ENCODE results near the gene CDC42BPB. TPM values are rescaled to one million over a fixed set of nuclear protein-coding genes. Genes with fewer than 3 reads are reported as not detected.
A peak's percentile ranks its signal among the peaks of the same experiment; 100 is the strongest.

CDC42BPB gene
- total RNA-seq, 1 donor from 2014 or later, result 147 TPM

DNA sequence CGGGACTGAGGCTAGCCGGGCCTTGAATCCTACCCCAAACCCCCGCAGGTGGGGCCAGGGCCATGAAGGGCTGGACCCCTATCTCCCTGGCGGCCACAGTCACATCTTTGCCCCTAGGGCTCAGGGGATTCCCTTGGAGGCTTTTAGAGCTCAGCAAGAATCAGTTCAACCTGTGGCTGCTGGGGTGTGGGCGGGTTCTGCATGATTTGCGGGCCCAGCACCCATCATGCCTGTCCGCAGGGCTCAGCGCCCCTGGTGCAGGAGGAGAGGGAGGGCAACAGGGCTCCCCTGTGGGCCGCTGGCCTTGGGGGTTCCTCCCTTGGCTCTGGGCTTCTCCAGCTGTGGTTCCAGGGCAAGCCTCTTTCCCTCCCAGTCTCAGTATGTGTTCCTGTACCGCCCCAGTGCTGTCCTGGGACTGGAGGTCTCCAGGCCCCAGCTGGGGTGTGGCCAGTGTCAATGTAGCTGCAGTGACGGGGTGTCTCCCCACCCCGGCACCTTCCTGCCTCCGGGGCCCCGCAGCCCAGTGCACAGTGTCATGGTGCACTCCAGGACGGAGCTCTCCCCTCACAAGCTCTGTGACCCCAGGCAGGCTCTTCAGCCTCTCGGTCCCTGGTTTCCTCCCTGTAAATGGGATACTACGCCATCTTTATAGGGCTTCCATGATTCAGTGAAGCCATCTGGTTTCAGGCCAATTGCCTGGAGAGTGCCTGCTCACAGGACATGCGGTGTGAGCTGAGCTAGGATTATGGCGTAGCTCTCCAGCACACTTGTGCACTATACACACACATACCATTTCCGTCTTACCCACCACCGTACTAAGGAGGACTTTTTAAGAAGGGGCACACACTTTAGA lies 16.8 kb upstream of the CDC42BPB start:
- H3K4me3 ChIP-seq (ENCODE audit: low read depth, low read length), result no peak overlapping the region
- DNase-seq (ENCODE audit: low read depth), result no peak
- H3K27me3 ChIP-seq (ENCODE audit: control insufficient read depth, insufficient read depth, low read length), result no peaks in the 10 kb centered on the region
- H3K36me3 ChIP-seq (ENCODE audit: control insufficient read depth, insufficient read depth, low read length), result no peaks in the 10 kb centered on the region
- TF ChIP-seq CTCF (IDR thresholded peaks at IDR 0.05; ENCODE audit: insufficient read depth, low read length, poor library complexity, severe bottlenecking), result no peak

- no peaks in the 10 kb centered on the region for H3K27me3 ChIP-seq (ENCODE audit: control insufficient read depth, insufficient read depth, low read length)
- peak; percentile 70 for DNase-seq (ENCODE audit: low read depth)
- no peak overlapping the region for H3K4me3 ChIP-seq (ENCODE audit: low read depth, low read length)
- no peaks in the 10 kb centered on the region for H3K36me3 ChIP-seq (ENCODE audit: control insufficient read depth, insufficient read depth, low read length)
- no peak for TF ChIP-seq CTCF (IDR thresholded peaks at IDR 0.05; ENCODE audit: insufficient read depth, low read length, poor library complexity, severe bottlenecking)
These were observed 16.1 kb upstream of the CDC42BPB start for GRCh38 chr14:103073367-103073875.

GRCh38 chr14:103072595-103073366 lies 15.4 kb upstream of the CDC42BPB start:
- H3K27me3 ChIP-seq (ENCODE audit: control insufficient read depth, insufficient read depth, low read length), result no peaks in the 10 kb centered on the region
- H3K4me3 ChIP-seq (ENCODE audit: low read depth, low read length), result no peak overlapping the region
- DNase-seq (ENCODE audit: low read depth), result peak; percentile 88
- TF ChIP-seq CTCF (IDR thresholded peaks at IDR 0.05; ENCODE audit: insufficient read depth, low read length, poor library complexity, severe bottlenecking), result no peak
- H3K36me3 ChIP-seq (ENCODE audit: control insufficient read depth, insufficient read depth, low read length), result no peaks in the 10 kb centered on the region

DNA sequence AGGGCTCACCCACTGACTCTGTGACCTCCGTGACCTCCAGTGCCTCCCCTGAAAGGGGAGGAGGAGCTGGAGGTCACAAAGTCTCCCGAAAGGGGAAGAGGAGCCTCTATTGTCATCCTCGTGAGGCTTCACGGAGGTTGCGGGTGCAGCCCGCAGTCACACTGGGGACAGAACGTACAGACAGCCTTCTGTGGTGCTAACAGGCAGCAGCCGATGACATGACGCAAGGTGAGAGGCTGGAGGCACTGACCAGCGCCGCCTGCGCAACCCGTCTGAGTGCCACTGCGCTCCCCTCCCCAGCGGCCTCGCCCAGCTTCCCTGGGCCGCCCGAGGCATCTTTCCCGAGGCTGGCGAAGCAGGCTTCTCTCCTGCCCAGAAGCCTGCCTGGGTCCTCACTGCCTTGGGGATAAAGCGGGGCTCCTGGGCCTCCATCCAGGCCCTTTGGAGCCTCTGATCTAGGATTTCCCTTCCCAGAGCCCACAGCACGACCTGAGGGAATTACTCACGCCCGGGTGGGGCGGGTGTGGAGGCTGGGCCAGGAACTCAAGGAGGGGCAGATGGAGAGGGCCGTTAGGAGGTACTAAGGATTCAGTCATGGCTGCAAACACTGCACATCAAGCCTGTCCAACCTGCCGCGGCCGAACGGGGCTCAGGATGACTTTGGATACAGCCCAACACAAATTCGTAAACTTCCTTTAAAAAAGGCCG lies 14.3 kb upstream of the CDC42BPB start:
- no peak for DNase-seq (ENCODE audit: low read depth)
- no peak for TF ChIP-seq CTCF (IDR thresholded peaks at IDR 0.05; ENCODE audit: insufficient read depth, low read length, poor library complexity, severe bottlenecking)
- H3K4me3 ChIP-seq (ENCODE audit: low read depth, low read length), result no peak overlapping the region
- H3K36me3 ChIP-seq (ENCODE audit: control insufficient read depth, insufficient read depth, low read length), result no peaks in the 10 kb centered on the region
- no peaks in the 10 kb centered on the region for H3K27me3 ChIP-seq (ENCODE audit: control insufficient read depth, insufficient read depth, low read length)

- TF ChIP-seq CTCF (IDR thresholded peaks at IDR 0.05; ENCODE audit: insufficient read depth, low read length, poor library complexity, severe bottlenecking), result no peak
- H3K36me3 ChIP-seq (ENCODE audit: control insufficient read depth, insufficient read depth, low read length), result no peaks in the 10 kb centered on the region
- H3K27me3 ChIP-seq (ENCODE audit: control insufficient read depth, insufficient read depth, low read length), result no peaks in the 10 kb centered on the region
- no peak overlapping the region for H3K4me3 ChIP-seq (ENCODE audit: low read depth, low read length)
- no peak for DNase-seq (ENCODE audit: low read depth)
These were observed 13.7 kb upstream of the CDC42BPB start for GRCh38 chr14:103070971-103071542.
